IMR-90 (cell line): ENCODE data around the gene C21orf91. TPM values are rescaled to one million over a fixed set of nuclear protein-coding genes. Genes with fewer than 3 reads are reported as not detected.

Experiments used
- ATAC-seq: fragments of 200-7000 bp; cut with Tn5 transposase; 2 replicates; pipeline ENCODE4 v1.9.1; 2020; ENCODE audit warnings: low read depth, mild to moderate bottlenecking, moderate library complexity
- BruUV-seq: library from RNA; stranded (reverse); fragments of 400-500 nt; replicated peaks from 2 replicates; lab custom pipeline; 2021; lab: Mats Ljungman, UMichigan
- CTCF ChIA-PET: fragments of 300-600 bp; formaldehyde crosslinking; extraction: SDS; loops from one replicate; lab custom pipeline; 2021; ENCODE audit warnings: antibody characterized with exemption; lab: Yijun Ruan, JAX
- POLR2A ChIA-PET: fragments of 300-600 bp; sonication (Branson Sonifier 250); formaldehyde crosslinking; loops from one replicate; lab custom pipeline; 2022; ENCODE audit warnings: antibody characterized with exemption; ENCODE audit not compliant: unreplicated experiment; lab: Charles Lee
- DNase-seq: peaks from one replicate; pipeline ENCODE4 v3.0.0; 2013
- H2AFZ ChIP-seq: replicated peaks from 2 replicates; pipeline ENCODE3; 2013; ENCODE audit warnings: low read length, mild to moderate bottlenecking; ENCODE audit not compliant: poor library complexity
- H2AK5ac ChIP-seq: 2 replicates; pipeline ENCODE4 v1.6.1; 2013; ENCODE audit warnings: low read depth, low read length, inconsistent platforms
- H2AK9ac ChIP-seq: replicated peaks from 2 replicates; pipeline ENCODE3; 2013; ENCODE audit warnings: mild to moderate bottlenecking, low read depth, low read length, moderate library complexity; ENCODE audit not compliant: poor library complexity
- H2BK120ac ChIP-seq: 2 replicates; pipeline ENCODE4 v1.6.1; 2013; ENCODE audit warnings: low read depth, low read length, inconsistent platforms
- H2BK15ac ChIP-seq: 3 replicates; pipeline ENCODE4 v1.6.1; 2013; ENCODE audit warnings: low read depth, low read length, inconsistent platforms
- H2BK20ac ChIP-seq: 2 replicates; pipeline ENCODE4 v1.6.1; 2013; ENCODE audit warnings: low read depth, mild to moderate bottlenecking, inconsistent platforms, low read length, moderate library complexity
- H2BK5ac ChIP-seq: 2 replicates; pipeline ENCODE4 v1.6.1; 2013; ENCODE audit warnings: mild to moderate bottlenecking, low read depth, low read length, inconsistent platforms; ENCODE audit not compliant: poor library complexity, severe bottlenecking
- H3K14ac ChIP-seq: replicated peaks from 2 replicates; pipeline ENCODE4 v1.6.1; 2013; ENCODE audit warnings: low read depth, low read length, inconsistent platforms
- H3K18ac ChIP-seq: 2 replicates; pipeline ENCODE4 v1.6.1; 2013; ENCODE audit warnings: low read depth, low read length, control low read depth
- H3K23ac ChIP-seq: 2 replicates; pipeline ENCODE4 v1.6.1; 2013; ENCODE audit warnings: low read depth, low read length, inconsistent platforms
- H3K27ac ChIP-seq: 2 replicates; pipeline ENCODE4 v1.5.1; 2013; ENCODE audit warnings: mild to moderate bottlenecking, control low read depth, low read length; ENCODE audit not compliant: insufficient read depth
- H3K27me3 ChIP-seq: 2 replicates; pipeline ENCODE4 v1.6.1; 2013; ENCODE audit warnings: low read length; ENCODE audit not compliant: control insufficient read depth, insufficient read depth
- H3K36me3 ChIP-seq: 2 replicates; pipeline ENCODE4 v1.6.1; 2013; ENCODE audit warnings: low read length, mixed read lengths; ENCODE audit not compliant: control insufficient read depth, insufficient read depth
- H3K4ac ChIP-seq: 2 replicates; pipeline ENCODE4 v1.6.1; 2013; ENCODE audit warnings: low read depth, low read length, inconsistent platforms
- H3K4me1 ChIP-seq: 2 replicates; pipeline ENCODE4 v1.6.1; 2013; ENCODE audit warnings: low read length, mixed read lengths; ENCODE audit not compliant: control insufficient read depth, insufficient read depth
- H3K4me2 ChIP-seq: 2 replicates; pipeline ENCODE4 v1.6.1; 2013; ENCODE audit warnings: low read depth, mild to moderate bottlenecking, control low read depth, low read length, moderate library complexity
- H3K4me3 ChIP-seq: 2 replicates; pipeline ENCODE4 v1.5.1; 2013; ENCODE audit warnings: low read depth, mild to moderate bottlenecking, control low read depth, low read length, moderate library complexity; ENCODE audit not compliant: insufficient read depth
- H3K56ac ChIP-seq: 2 replicates; pipeline ENCODE4 v1.6.1; 2013; ENCODE audit warnings: low read length, inconsistent platforms; ENCODE audit not compliant: insufficient read depth; ENCODE audit errors: extremely low read depth
- H3K79me1 ChIP-seq, 2 experiments: 2 replicates each; pipeline ENCODE4 v1.6.1; 2013; ENCODE audit warnings: low read length in 2 of 2, inconsistent platforms in 1 of 2, low read depth in 1 of 2
- H3K9ac ChIP-seq: 2 replicates; pipeline ENCODE4 v1.6.1; 2013; ENCODE audit warnings: low read depth, low read length, control low read depth
- H3K9me1 ChIP-seq: 2 replicates; pipeline ENCODE4 v1.6.1; 2013; ENCODE audit warnings: low read length, inconsistent platforms; ENCODE audit not compliant: insufficient read depth
- H3K9me3 ChIP-seq: 2 replicates; pipeline ENCODE4 v1.6.1; 2013; ENCODE audit warnings: low read length; ENCODE audit not compliant: control insufficient read depth, insufficient read depth
- H4K20me1 ChIP-seq: 2 replicates; pipeline ENCODE4 v1.6.1; 2013; ENCODE audit warnings: low read length, inconsistent platforms; ENCODE audit not compliant: insufficient read depth
- H4K5ac ChIP-seq: 2 replicates; pipeline ENCODE4 v1.6.1; 2013; ENCODE audit warnings: mild to moderate bottlenecking, low read depth, low read length, control low read depth
- H4K8ac ChIP-seq, 2 experiments: 2 replicates each; pipeline ENCODE4 v1.6.1; 2013; ENCODE audit warnings: low read depth in 2 of 2, low read length in 2 of 2, control low read depth in 1 of 2, inconsistent platforms in 1 of 2
- H4K91ac ChIP-seq: 2 replicates; pipeline ENCODE4 v1.6.1; 2013; ENCODE audit warnings: low read depth, low read length, inconsistent platforms; ENCODE audit not compliant: insufficient read depth
- NFE2L2 ChIP-seq: fragments of 150-350 bp; IDR thresholded peaks from 2 replicates; pipeline ENCODE4 v1.6.1; 2016; ENCODE audit warnings: low read depth, mild to moderate bottlenecking, low read length
- RAD21 ChIP-seq: IDR thresholded peaks from 2 replicates; pipeline ENCODE4 v1.6.1; 2012; ENCODE audit warnings: low read length, improper control_type of control experiment
- RCOR1 ChIP-seq: IDR thresholded peaks from 2 replicates; pipeline ENCODE4 v1.6.1; 2012; ENCODE audit warnings: mild to moderate bottlenecking, low read length, improper control_type of control experiment; ENCODE audit not compliant: insufficient replicate concordance
- RFX5 ChIP-seq: IDR thresholded peaks from 2 replicates; pipeline ENCODE4 v1.8.0; 2012; ENCODE audit warnings: low read depth, mild to moderate bottlenecking, low read length, moderate library complexity
- SMC3 ChIP-seq: fragments of 150-350 bp; IDR thresholded peaks from 2 replicates; pipeline ENCODE4 v1.6.1; 2016; ENCODE audit warnings: low read depth, mild to moderate bottlenecking, antibody characterized with exemption, low read length, moderate library complexity
- USF2 ChIP-seq: fragments of 150-350 bp; IDR thresholded peaks from 2 replicates; pipeline ENCODE4 v1.6.1; 2017; ENCODE audit warnings: mild to moderate bottlenecking, antibody characterized with exemption, low read length, low read depth
- WGBS, 2 experiments: methylation state at CpG; one replicate each; pipeline versions ENCODE4 v1.1.5 to v1.1.7; 2013; ENCODE audit warnings: missing lambda C conversion rate in 2 of 2; ENCODE audit not compliant: insufficient read length in 1 of 2; ENCODE audit errors: extremely low coverage in 2 of 2; 5-methylcytosine and 5-hydroxymethylcytosine counted together
- dilution Hi-C: fragments of 300-500 bp; cut with HindIII; formaldehyde crosslinking; loops from one replicate; pipeline ENCODE4 v1.14.3; 2018; ENCODE audit warnings: low sequenced_read_pairs; ENCODE audit not compliant: unreplicated experiment
- in situ Hi-C: fragments of 300-500 bp; cut with MboI; formaldehyde crosslinking; loops from 3 replicates; pipeline ENCODE4 v1.14.3; 2019; ENCODE audit warnings: low sequenced_read_pairs, inconsistent platforms, mixed read lengths
- intact Hi-C: fragments of 100-400 bp; cut with micrococcal nuclease; formaldehyde crosslinking; loops from 2 replicates; pipeline ENCODE4 v1.10.0; 2022
- polyA plus RNA-seq, 3 experiments: library from polyadenylated mRNA; depleted of rRNA; stranded (reverse); fragments of >200 nt; gene quantifications; 2 replicates each; pipeline ENCODE4 v1.2.3, GENCODE V29; 2012; ENCODE audit warnings: low replicate concordance in 1 of 3
- total RNA-seq: library from RNA; depleted of rRNA; stranded (reverse); fragments of >200 nt; gene quantifications from 2 replicates; pipeline ENCODE4 v1.2.3, GENCODE V29; 2012
- TF ChIP-seq, protein P1 (sequence below): conservative IDR thresholded peaks from 2 replicates; pipeline ENCODE4 v1.5.1; 2012; ENCODE audit warnings: mild to moderate bottlenecking, low read depth, low read length, improper control_type of control experiment

Gene C21orf91
- total and polyA plus RNA-seq, 2 of the 4 experiments (the other 2 are of a cell fraction), result 3.7 to 9.3 TPM

DNA sequence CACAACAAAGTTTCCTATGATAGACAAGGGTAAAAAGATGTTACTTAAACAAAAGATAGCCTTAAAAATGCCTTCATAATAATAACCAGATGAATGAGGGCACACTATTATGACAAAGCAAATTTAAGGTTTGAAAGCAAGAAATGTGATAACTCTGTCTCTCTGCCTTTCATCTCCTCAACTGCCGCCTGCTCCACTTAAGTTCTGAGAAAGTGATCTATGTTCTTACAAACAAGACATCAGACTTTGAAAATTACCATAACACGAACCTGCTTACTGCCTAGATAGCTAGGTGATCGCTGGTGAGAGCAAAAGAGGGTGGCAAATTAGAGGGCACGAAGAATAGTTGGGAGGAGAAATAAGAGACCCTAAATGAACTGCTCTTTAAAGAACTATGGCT is 13.2 kb downstream of the C21orf91 start:
- in situ Hi-C loops (no loop called here), intact Hi-C loops (no loop called here), dilution Hi-C loops (no loop called here)
- TF ChIP-seq RAD21 (no peak), SMC3 (no peak), RCOR1 (no peak), USF2 (no peak), RFX5 (no peak), NFE2L2 (no peak)
- TF ChIP-seq, protein P1, sequence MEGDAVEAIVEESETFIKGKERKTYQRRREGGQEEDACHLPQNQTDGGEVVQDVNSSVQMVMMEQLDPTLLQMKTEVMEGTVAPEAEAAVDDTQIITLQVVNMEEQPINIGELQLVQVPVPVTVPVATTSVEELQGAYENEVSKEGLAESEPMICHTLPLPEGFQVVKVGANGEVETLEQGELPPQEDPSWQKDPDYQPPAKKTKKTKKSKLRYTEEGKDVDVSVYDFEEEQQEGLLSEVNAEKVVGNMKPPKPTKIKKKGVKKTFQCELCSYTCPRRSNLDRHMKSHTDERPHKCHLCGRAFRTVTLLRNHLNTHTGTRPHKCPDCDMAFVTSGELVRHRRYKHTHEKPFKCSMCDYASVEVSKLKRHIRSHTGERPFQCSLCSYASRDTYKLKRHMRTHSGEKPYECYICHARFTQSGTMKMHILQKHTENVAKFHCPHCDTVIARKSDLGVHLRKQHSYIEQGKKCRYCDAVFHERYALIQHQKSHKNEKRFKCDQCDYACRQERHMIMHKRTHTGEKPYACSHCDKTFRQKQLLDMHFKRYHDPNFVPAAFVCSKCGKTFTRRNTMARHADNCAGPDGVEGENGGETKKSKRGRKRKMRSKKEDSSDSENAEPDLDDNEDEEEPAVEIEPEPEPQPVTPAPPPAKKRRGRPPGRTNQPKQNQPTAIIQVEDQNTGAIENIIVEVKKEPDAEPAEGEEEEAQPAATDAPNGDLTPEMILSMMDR, result no peak
- H2BK15ac ChIP-seq, result no peak overlapping the region
- no peak overlapping the region for H3K9ac ChIP-seq
- no peak overlapping the region for H4K5ac ChIP-seq
- H2BK20ac ChIP-seq, result no peak overlapping the region
- DNase-seq, result no peak
- WGBS, 2 experiments, result no CpG with 5 or more reads among the region's 4 CpGs
- no peak overlapping the region for H3K27ac ChIP-seq
- no peak overlapping the region for H2AK9ac ChIP-seq
- no peaks in the 10 kb centered on the region; the same call in 1 of the 2 replicates for H3K9me1 ChIP-seq
- no TSS peak for BruUV-seq
- H3K4me1 ChIP-seq, result no peaks in the 10 kb centered on the region
- H3K18ac ChIP-seq, result no peak overlapping the region
- no peak overlapping the region for H2AK5ac ChIP-seq
- no peak for ATAC-seq
- CTCF ChIA-PET, result no interaction called here
- no peak overlapping the region for H3K14ac ChIP-seq
- no peak overlapping the region for H3K4me3 ChIP-seq
- H3K23ac ChIP-seq, result no peak overlapping the region
- H2BK5ac ChIP-seq, result no peak overlapping the region
- no peak overlapping the region for H3K56ac ChIP-seq
- no peak overlapping the region for H2BK120ac ChIP-seq
- H3K4ac ChIP-seq, result no peak overlapping the region
- POLR2A ChIA-PET, result no interaction called here
- peaks cover 15% of the 10 kb centered on the region for H3K36me3 ChIP-seq
- H3K9me3 ChIP-seq, result peaks cover 10% of the 10 kb centered on the region
- H3K4me2 ChIP-seq, result no peak overlapping the region
- no peak overlapping the region for H2AFZ ChIP-seq
- no peak overlapping the region for H4K8ac ChIP-seq
- peaks cover 7 to 8% of the 10 kb centered on the region in 2 experiments; a peak in 2 of 4 replicates for H3K79me1 ChIP-seq
- H3K27me3 ChIP-seq, result no peaks in the 10 kb centered on the region
- no peak overlapping the region for H4K91ac ChIP-seq
- no peaks in the 10 kb centered on the region for H4K20me1 ChIP-seq
